Cardiac muscle cell (in vitro differentiated cells and primary cell): ENCODE results near the gene PROCA1. TPM values are rescaled to one million over a fixed set of nuclear protein-coding genes. Genes with fewer than 3 reads are reported as not detected.

Experiments used
- DNase-seq, 2 donors: peaks; one replicate each; pipeline versions ENCODE4 v3.0.0 to v3.0.0-alpha.2; 2010 to 2017; ENCODE audit warnings: low read depth in 1 of 2, low spot score in 1 of 2
- H3K27ac ChIP-seq: fragments of 200-600 bp; sonication (generic); 2 replicates; pipeline ENCODE4 v1.5.1; 2016
- H3K27me3 ChIP-seq: fragments of 200-600 bp; sonication (generic); 2 replicates; pipeline ENCODE4 v1.6.0; 2016; ENCODE audit warnings: control low read depth
- H3K36me3 ChIP-seq: fragments of 200-600 bp; sonication (generic); 2 replicates; pipeline ENCODE4 v1.5.1; 2016; ENCODE audit warnings: control low read depth
- H3K4me1 ChIP-seq: fragments of 200-600 bp; sonication (generic); 2 replicates; pipeline ENCODE4 v1.8.1; 2017; ENCODE audit warnings: low read depth, mild to moderate bottlenecking, mixed run types
- H3K4me3 ChIP-seq: fragments of 200-600 bp; sonication (generic); 2 replicates; pipeline ENCODE4 v1.5.1; 2016; ENCODE audit warnings: mild to moderate bottlenecking
- H3K9me3 ChIP-seq: fragments of 200-600 bp; sonication (generic); 2 replicates; pipeline ENCODE4 v1.5.1; 2017; ENCODE audit warnings: low read depth, mild to moderate bottlenecking, control low read depth
- CTCF ChIP-seq: IDR thresholded peaks from 2 replicates; pipeline ENCODE4 v1.5.1; 2012; ENCODE audit warnings: low read depth, mild to moderate bottlenecking, low read length
- polyA plus RNA-seq: library from polyadenylated mRNA; unstranded; fragments of >200 nt; fragmentation: Nextera tagmentation; extraction: Ambion mirVana; gene quantifications from 2 replicates; pipeline ENCODE4 v1.2.1, GENCODE V29; 2016
- total RNA-seq: library from RNA; depleted of rRNA; stranded (reverse); fragments of >200 nt; gene quantifications from 2 replicates; pipeline ENCODE4 v1.2.3, GENCODE V29; 2016

Gene PROCA1
- total and polyA plus RNA-seq, 2 experiments from 2014 or later, result 7.8 to 44.8 TPM

- Histone ChIP-seq H3K4me3 (no peak overlapping the region), H3K27ac (no peak overlapping the region), H3K36me3 (peaks cover 16% of the 10 kb centered on the region), H3K9me3 (no peaks in the 10 kb centered on the region), H3K4me1 (no peaks in the 10 kb centered on the region), H3K27me3 (no peaks in the 10 kb centered on the region)
- DNase-seq, result no peak
- TF ChIP-seq CTCF, result no peak
These were observed 44.5 kb upstream of the PROCA1 start for GRCh38 chr17:28756049-28756804.

GRCh38 chr17:28755486-28755885 is 43.8 kb upstream of the PROCA1 start:
- TF ChIP-seq CTCF, result no peak
- Histone ChIP-seq H3K36me3 (peaks cover 16% of the 10 kb centered on the region), H3K4me1 (no peaks in the 10 kb centered on the region), H3K4me3 (no peak overlapping the region), H3K27me3 (no peaks in the 10 kb centered on the region), H3K27ac (no peak overlapping the region), H3K9me3 (no peaks in the 10 kb centered on the region)
- no peak for DNase-seq

- Histone ChIP-seq H3K4me3 (no peak overlapping the region), H3K36me3 (peaks cover 24% of the 10 kb centered on the region), H3K27ac (no peak overlapping the region), H3K27me3 (no peaks in the 10 kb centered on the region), H3K4me1 (no peaks in the 10 kb centered on the region), H3K9me3 (no peaks in the 10 kb centered on the region)
- TF ChIP-seq CTCF, result no peak
- DNase-seq, result no peak
These were observed 40.1 kb upstream of the PROCA1 start for GRCh38 chr17:28751600-28752366.

- peak; percentile 99 for TF ChIP-seq CTCF
- no peaks in the 10 kb centered on the region for H3K9me3 ChIP-seq
- H3K4me1 ChIP-seq, result peaks cover 12% of the 10 kb centered on the region
- peak overlapping the region; percentile 45 for H3K27ac ChIP-seq
- no peak overlapping the region for H3K4me3 ChIP-seq
- DNase-seq, result peak; percentile 96
- no peaks in the 10 kb centered on the region for H3K27me3 ChIP-seq
- peaks cover 24% of the 10 kb centered on the region for H3K36me3 ChIP-seq
These were observed 38.7 kb upstream of the PROCA1 start for GRCh38 chr17:28750178-28751047.

GRCh38 chr17:28749516-28750177 is 38.0 kb upstream of the PROCA1 start:
- peaks cover 15% of the 10 kb centered on the region for H3K4me1 ChIP-seq
- no peak for TF ChIP-seq CTCF
- H3K27me3 ChIP-seq, result no peaks in the 10 kb centered on the region
- no peaks in the 10 kb centered on the region for H3K9me3 ChIP-seq
- H3K27ac ChIP-seq, result peak overlapping the region; percentile 68
- H3K36me3 ChIP-seq, result peaks cover 24% of the 10 kb centered on the region
- H3K4me3 ChIP-seq, result no peak overlapping the region
- no peak for DNase-seq
